Measurements from ENCODE around the gene ALDH1L1. TPM values are rescaled to one million over a fixed set of nuclear protein-coding genes. Genes with fewer than 3 reads are reported as not detected.
A peak's percentile ranks its signal among the peaks of the same experiment; 100 is the strongest.

ALDH1L1 gene
- polyA plus RNA-seq, 3 donors = not detected

DNA sequence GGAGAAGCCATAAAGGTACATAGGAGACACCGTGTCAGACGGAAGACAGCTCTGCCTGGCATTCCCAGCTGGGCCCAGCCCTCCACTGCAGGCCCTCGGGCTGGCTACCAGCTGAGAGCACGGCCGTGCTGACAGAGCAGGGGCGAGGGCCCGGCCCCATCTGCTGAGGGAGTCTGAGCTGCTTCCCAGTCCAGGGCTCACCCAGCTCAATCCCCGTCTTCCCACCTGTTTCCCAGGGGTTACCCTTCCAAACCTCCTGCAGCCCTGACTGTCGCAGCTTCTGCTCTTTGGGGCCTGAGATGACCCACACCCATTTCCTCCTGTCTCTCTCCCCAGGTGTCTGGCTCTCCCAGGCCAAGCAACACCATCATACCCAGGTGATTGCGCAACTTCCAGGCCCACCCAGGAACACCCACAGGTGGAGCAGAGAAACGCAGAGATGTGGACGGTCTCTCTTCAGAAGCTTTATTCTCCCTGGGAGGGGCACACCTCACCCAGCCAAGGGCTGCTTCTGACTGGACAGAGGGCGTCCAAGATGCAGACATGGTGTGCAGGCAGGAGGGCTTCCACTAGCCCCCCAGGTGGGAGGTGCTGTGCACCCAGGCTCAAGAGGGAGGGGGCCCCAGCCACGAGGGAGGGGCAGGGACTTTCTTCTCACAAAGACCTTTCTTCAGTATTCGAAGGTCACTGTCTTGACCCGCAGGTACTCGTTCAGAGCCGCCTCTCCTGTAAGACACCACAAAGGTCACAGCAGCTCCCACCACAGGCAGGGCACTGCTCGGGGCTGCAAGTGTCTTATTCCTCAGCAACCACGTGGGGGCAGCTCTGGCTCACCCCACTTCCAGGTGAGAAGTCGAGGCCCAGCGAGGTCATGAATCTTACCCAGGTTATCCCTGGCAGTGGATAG, 77.0 kb downstream of the ALDH1L1 start:
- H3K9me3 Mint-ChIP-seq = peaks cover 0 to 6% (median 2%) of the 10 kb centered on the region in 7 donors
- no peak for TF ChIP-seq CTCF (IDR thresholded peaks at IDR 0.05)
- WGBS (ENCODE audit: insufficient coverage) = 84% methylated on average over 19 of the region's 22 CpGs
- Histone ChIP-seq H3K4me1 (ENCODE audit: control insufficient read depth in 1 of 2, insufficient read depth in 2 of 2, low read length in 2 of 2) (no peaks in the 10 kb centered on the region), H2AFZ (ENCODE audit: insufficient read depth, low read depth, low read length, poor library complexity, severe bottlenecking) (no peak overlapping the region), H3K9me3 (replicated peaks in 1 of 2; ENCODE audit: control insufficient read depth in 1 of 2, insufficient read depth in 1 of 2, low read length in 2 of 2) (peaks cover 0 to 9% of the 10 kb centered on the region in 2 donors), H3K9ac (ENCODE audit: insufficient read depth, low read length, poor library complexity, severe bottlenecking) (no peak overlapping the region), H3K36me3 (replicated peaks in 1 of 2; ENCODE audit: control insufficient read depth in 1 of 2, insufficient read depth in 2 of 2, low read length in 2 of 2) (no peaks in the 10 kb centered on the region), H3K27ac (ENCODE audit: low read depth in 1 of 2, low read length in 2 of 2) (no peak overlapping the region), H3K4me3 (replicated peaks in 1 of 3; ENCODE audit: low read depth in 2 of 3, low read length in 3 of 3) (no peak overlapping the region), H3K79me2 (ENCODE audit: insufficient read depth, low read length) (no peaks in the 10 kb centered on the region), H3K27me3 (ENCODE audit: control insufficient read depth in 2 of 2, insufficient read depth in 2 of 2, low read length in 2 of 2) (no peaks in the 10 kb centered on the region), H3K4me2 (replicated peaks; ENCODE audit: extremely low read depth, low read length, poor library complexity, severe bottlenecking) (no peak overlapping the region), H4K20me1 (ENCODE audit: insufficient read depth, low read length) (no peaks in the 10 kb centered on the region)
- H3K36me3 Mint-ChIP-seq = no peaks in the 10 kb centered on the region
- no peak overlapping the region for H3K27ac Mint-ChIP-seq
- peaks cover 0 to 7% (median 4%) of the 10 kb centered on the region in 3 donors for H3K27me3 Mint-ChIP-seq (ENCODE audit: low read depth in 3 of 3)
- peak overlapping the region in 1 of 2 donors; percentile 31 for H3K4me3 Mint-ChIP-seq
- intact Hi-C loops (cut with micrococcal nuclease) = no loop called here
- DNase-seq = no peak
- H3K4me1 Mint-ChIP-seq = no peaks in the 10 kb centered on the region

DNA sequence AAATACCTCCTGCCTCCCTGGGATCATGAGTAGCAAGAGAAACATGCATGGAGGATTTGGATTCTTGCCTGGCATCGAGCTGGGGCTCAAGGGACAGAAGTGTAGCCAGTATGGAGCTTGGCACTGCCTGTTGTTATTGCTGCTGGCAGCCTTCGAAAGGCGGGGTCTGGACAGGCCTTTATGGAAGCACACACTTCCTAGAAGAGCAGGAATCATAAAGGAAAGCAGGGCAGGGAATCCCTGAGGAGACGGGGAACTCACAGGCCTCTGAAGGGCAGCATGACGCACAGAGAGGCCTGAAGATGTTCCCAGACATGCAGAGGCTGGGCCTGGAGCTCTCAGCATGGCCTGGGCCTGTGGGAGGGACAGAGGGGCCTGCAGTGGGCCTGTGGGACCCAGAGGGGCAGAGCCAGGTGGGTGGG, 77.8 kb downstream of the ALDH1L1 start:
- Histone ChIP-seq H3K9me3 (replicated peaks in 1 of 2; ENCODE audit: control insufficient read depth in 1 of 2, insufficient read depth in 1 of 2, low read length in 2 of 2) (peaks cover 0 to 15% of the 10 kb centered on the region in 2 donors), H3K4me1 (ENCODE audit: control insufficient read depth in 1 of 2, insufficient read depth in 2 of 2, low read length in 2 of 2) (no peaks in the 10 kb centered on the region), H3K27ac (ENCODE audit: low read depth in 1 of 2, low read length in 2 of 2) (no peak overlapping the region), H4K20me1 (ENCODE audit: insufficient read depth, low read length) (no peaks in the 10 kb centered on the region), H3K36me3 (replicated peaks in 1 of 2; ENCODE audit: control insufficient read depth in 1 of 2, insufficient read depth in 2 of 2, low read length in 2 of 2) (no peaks in the 10 kb centered on the region), H2AFZ (ENCODE audit: insufficient read depth, low read depth, low read length, poor library complexity, severe bottlenecking) (no peak overlapping the region), H3K4me3 (replicated peaks in 1 of 3; ENCODE audit: low read depth in 2 of 3, low read length in 3 of 3) (no peak overlapping the region), H3K79me2 (ENCODE audit: insufficient read depth, low read length) (no peaks in the 10 kb centered on the region), H3K4me2 (replicated peaks; ENCODE audit: extremely low read depth, low read length, poor library complexity, severe bottlenecking) (no peak overlapping the region), H3K9ac (ENCODE audit: insufficient read depth, low read length, poor library complexity, severe bottlenecking) (no peak overlapping the region), H3K27me3 (ENCODE audit: control insufficient read depth in 2 of 2, insufficient read depth in 2 of 2, low read length in 2 of 2) (no peaks in the 10 kb centered on the region)
- H3K4me3 Mint-ChIP-seq = no peak overlapping the region
- H3K9me3 Mint-ChIP-seq = peaks cover 2 to 10% (median 6%) of the 10 kb centered on the region in 7 donors
- intact Hi-C loops (cut with micrococcal nuclease) = no loop called here
- peaks cover 0 to 7% (median 4%) of the 10 kb centered on the region in 3 donors for H3K27me3 Mint-ChIP-seq (ENCODE audit: low read depth in 3 of 3)
- DNase-seq = no peak
- WGBS (ENCODE audit: insufficient coverage) = 84% methylated on average over 4 of the region's 5 CpGs
- TF ChIP-seq CTCF (IDR thresholded peaks at IDR 0.05) = no peak
- H3K4me1 Mint-ChIP-seq = no peaks in the 10 kb centered on the region
- no peaks in the 10 kb centered on the region for H3K36me3 Mint-ChIP-seq
- no peak overlapping the region for H3K27ac Mint-ChIP-seq
